ENCODE results near the gene FBLN2. TPM values are rescaled to one million over a fixed set of nuclear protein-coding genes. Genes with fewer than 3 reads are reported as not detected.

Gene FBLN2
- polyA plus RNA-seq, 2 of the 4 experiments (the other 2 are of a cell fraction), result 1.1 to 2.7 TPM

DNA sequence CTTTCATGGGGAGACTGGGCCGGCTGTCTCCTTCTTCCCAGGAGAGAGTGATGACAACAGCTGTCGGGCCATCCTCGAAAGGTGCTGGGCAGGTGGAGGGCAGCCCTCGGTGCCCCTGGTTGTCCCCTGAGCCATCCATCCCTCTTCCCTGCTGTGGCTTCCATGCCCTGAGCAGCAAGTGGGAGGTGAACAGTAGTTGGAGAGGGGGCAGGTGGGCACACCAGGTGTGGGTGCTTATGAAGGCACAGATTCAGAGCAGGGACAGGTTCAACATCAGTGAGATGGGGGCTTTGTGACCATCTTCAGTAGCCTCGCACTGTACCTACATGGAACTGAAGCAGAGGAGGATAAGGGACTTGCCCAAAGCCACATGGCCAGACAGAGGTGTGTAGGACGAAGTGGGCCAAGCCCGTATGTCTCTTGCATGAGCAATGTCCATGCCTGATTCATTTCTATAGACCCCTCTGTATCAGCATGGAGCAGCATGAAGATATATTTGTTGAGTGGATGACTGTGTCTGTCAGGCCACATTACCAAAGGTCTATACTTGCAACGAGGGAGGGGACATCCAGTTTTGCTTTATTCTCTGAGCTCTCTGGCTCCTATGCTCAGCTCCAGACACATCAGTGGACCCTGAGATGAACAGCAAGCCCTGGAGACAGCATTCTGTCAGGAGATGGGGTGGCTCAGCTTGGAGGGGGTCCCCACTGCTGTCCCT lies 107.8 kb downstream of the FBLN2 start:
- ATAC-seq (no peak), FAIRE-seq (no peak), DNase-seq (ENCODE audit: low read depth in 1 of 2, low spot score in 1 of 2) (no peak)
- H3K4me3 ChIP-seq, result no peak overlapping the region
- peaks cover 4% of the 10 kb centered on the region; the same call in 1 of the 3 replicates for H3K4me1 ChIP-seq
- ChIA-PET POLR2A (interaction anchor here (1.8 kb wide), 1 partner anchor 224 kb away, joined by 4 read pairs; no protein-coding TSS in a partner anchor), CTCF (interaction anchor here (0.5 to 36.5 kb wide), 33 partner anchors 7 to 1440 kb away, joined by 3 to 1096 read pairs (median 5); partner anchors contain the start of gene WNT7A)
- no peak overlapping the region for H3K27ac ChIP-seq
- TF ChIP-seq MYC (IDR thresholded peaks at IDR 0.05; ENCODE audit: borderline replicate concordance, low read length) (no peak), JUN (IDR thresholded peaks at IDR 0.05) (no peak), GATA3 (IDR thresholded peaks at IDR 0.05; ENCODE audit: borderline replicate concordance) (no peak), TFCP2L1 (CRISPR knock-in tag; IDR thresholded peaks at IDR 0.05) (no peak), KDM5A (IDR thresholded peaks at IDR 0.05) (no peak)
- H3K4me2 ChIP-seq, result no peak overlapping the region
- 64% methylated on average over 8 of the region's 8 CpGs for WGBS (ENCODE audit: missing lambda C conversion rate)
- H3K9me3 ChIP-seq, result no peaks in the 10 kb centered on the region

DNA sequence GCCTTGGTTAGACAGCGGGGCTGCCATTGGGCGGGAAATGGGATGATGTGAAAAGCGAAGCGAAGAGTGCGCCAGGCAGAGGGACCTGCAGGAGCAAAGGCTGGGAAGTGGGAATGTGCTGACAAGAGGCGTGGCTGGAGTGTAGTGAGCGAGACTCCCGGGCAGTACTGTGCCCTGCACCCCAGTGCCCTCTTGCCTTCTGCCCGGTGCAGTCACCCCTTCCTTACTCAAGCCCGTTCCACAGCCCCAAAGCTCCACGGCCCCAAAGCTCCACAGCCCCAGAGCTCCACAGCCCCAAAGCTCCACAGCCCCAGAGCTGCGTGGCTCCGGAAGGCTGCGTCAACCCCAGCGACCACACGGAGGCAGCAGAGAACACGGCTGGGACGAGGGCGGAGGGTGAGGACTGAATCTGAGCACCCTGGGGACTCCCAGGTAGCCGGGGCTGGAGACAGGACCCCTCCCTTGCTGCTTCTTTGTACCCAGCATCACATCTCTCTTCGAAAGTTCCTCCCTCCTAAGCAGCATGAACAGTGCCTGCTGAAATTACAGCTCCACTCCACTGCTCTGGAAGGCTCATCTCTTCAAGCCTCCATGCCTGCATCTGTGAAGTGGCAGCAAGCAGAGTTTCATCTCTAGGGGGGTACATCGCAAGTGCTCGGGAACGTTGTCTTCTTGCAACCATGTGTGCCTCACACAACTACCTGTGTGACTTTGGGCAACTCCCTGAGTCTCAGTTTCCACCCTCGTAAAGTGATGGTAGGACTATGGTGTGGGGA lies 108.9 kb downstream of the FBLN2 start:
- H3K27ac ChIP-seq, result no peak overlapping the region
- peak overlapping the region; percentile 72 for H3K4me2 ChIP-seq
- peak; percentile 45 to 95 for DNase-seq (ENCODE audit: low read depth in 1 of 2, low spot score in 1 of 2)
- POLR2A ChIA-PET, result interaction anchor here (1.8 kb wide), 1 partner anchor 223 kb away, joined by 4 read pairs; no protein-coding TSS in a partner anchor
- FAIRE-seq, result no peak
- CTCF ChIA-PET, result interaction anchor here (0.6 to 36.5 kb wide), 46 partner anchors 8 to 1441 kb away, joined by 3 to 1096 read pairs (median 4); partner anchors contain the start of gene WNT7A
- H3K9me3 ChIP-seq, result no peaks in the 10 kb centered on the region
- TF ChIP-seq, protein P1, sequence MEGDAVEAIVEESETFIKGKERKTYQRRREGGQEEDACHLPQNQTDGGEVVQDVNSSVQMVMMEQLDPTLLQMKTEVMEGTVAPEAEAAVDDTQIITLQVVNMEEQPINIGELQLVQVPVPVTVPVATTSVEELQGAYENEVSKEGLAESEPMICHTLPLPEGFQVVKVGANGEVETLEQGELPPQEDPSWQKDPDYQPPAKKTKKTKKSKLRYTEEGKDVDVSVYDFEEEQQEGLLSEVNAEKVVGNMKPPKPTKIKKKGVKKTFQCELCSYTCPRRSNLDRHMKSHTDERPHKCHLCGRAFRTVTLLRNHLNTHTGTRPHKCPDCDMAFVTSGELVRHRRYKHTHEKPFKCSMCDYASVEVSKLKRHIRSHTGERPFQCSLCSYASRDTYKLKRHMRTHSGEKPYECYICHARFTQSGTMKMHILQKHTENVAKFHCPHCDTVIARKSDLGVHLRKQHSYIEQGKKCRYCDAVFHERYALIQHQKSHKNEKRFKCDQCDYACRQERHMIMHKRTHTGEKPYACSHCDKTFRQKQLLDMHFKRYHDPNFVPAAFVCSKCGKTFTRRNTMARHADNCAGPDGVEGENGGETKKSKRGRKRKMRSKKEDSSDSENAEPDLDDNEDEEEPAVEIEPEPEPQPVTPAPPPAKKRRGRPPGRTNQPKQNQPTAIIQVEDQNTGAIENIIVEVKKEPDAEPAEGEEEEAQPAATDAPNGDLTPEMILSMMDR (IDR thresholded peaks at IDR 0.05), result peak; percentile 70
- peak; percentile 79 for TF ChIP-seq SMC3 (IDR thresholded peaks at IDR 0.05)
- no peak for TF ChIP-seq ZNF302 (CRISPR knock-in tag; IDR thresholded peaks at IDR 0.05)
- peak; percentile 79 to 87 for TF ChIP-seq RAD21 (conservative IDR thresholded peaks at IDR 0.05 in 1 of 2, IDR thresholded peaks at IDR 0.05 in 1 of 2)
- TF ChIP-seq BHLHE40 (IDR thresholded peaks at IDR 0.05; ENCODE audit: low read depth, low read length), result no peak
- TF ChIP-seq HOXA7 (CRISPR knock-in tag; IDR thresholded peaks at IDR 0.05), result no peak
- WGBS (ENCODE audit: missing lambda C conversion rate), result 6% methylated on average over 24 of the region's 25 CpGs
- peaks cover 4% of the 10 kb centered on the region; the same call in 1 of the 3 replicates for H3K4me1 ChIP-seq
- H3K4me3 ChIP-seq, result no peak overlapping the region
- peak; percentile 82 to 94 for ATAC-seq

DNA sequence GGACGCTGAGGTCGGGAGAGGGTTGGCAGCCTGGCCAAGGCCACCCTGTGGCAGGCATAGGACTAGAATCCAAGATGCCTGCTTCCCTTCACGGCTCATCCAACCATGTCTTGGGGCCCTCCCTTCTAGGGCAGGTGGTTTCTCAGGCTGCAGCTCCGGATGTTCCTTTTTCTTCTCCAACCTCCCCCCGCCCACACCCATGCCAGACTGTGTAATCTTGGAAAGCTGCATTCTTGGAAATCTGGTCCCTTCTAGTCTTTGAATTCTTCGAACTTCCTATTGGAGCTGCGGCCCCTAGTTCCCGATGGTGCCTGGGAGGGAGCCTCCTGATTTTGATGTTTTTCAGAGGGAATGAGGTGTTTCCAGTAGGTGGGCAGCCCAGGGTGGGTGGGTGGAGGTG lies 109.8 kb downstream of the FBLN2 start:
- 35% methylated on average over 8 of the region's 8 CpGs for WGBS (ENCODE audit: missing lambda C conversion rate)
- FAIRE-seq, result no peak
- POLR2A ChIA-PET, result interaction anchor here (1.8 kb wide), 1 partner anchor 222 kb away, joined by 4 read pairs; no protein-coding TSS in a partner anchor

More for the DNA sequence above, 109.8 kb downstream of the FBLN2 start:
- DNase-seq (ENCODE audit: low read depth in 1 of 2, low spot score in 1 of 2) (no peak), ATAC-seq (no peak)
- CTCF ChIA-PET, result interaction anchor here (0.7 to 36.5 kb wide), 22 partner anchors 9 to 268 kb away, joined by 3 to 1096 read pairs (median 6); partner anchors contain the start of gene WNT7A
- TF ChIP-seq FOSB (CRISPR knock-in tag; IDR thresholded peaks at IDR 0.05), result no peak
- TF ChIP-seq HOXB5 (CRISPR knock-in tag; IDR thresholded peaks at IDR 0.05), result no peak
- TF ChIP-seq PHF8 (IDR thresholded peaks at IDR 0.05; ENCODE audit: borderline replicate concordance, low read depth), result no peak
- TF ChIP-seq MAFK (IDR thresholded peaks at IDR 0.05; ENCODE audit: partially characterized antibody), result no peak
- TF ChIP-seq MAZ (IDR thresholded peaks at IDR 0.05; ENCODE audit: borderline replicate concordance, low read depth, low read length), result no peak
- TF ChIP-seq RARB (CRISPR knock-in tag; IDR thresholded peaks at IDR 0.05), result no peak
- TF ChIP-seq, protein P2, sequence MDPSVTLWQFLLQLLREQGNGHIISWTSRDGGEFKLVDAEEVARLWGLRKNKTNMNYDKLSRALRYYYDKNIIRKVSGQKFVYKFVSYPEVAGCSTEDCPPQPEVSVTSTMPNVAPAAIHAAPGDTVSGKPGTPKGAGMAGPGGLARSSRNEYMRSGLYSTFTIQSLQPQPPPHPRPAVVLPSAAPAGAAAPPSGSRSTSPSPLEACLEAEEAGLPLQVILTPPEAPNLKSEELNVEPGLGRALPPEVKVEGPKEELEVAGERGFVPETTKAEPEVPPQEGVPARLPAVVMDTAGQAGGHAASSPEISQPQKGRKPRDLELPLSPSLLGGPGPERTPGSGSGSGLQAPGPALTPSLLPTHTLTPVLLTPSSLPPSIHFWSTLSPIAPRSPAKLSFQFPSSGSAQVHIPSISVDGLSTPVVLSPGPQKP (IDR thresholded peaks at IDR 0.05; ENCODE audit: low read depth, low read length), result no peak
- TF ChIP-seq TFCP2L1 (CRISPR knock-in tag; IDR thresholded peaks at IDR 0.05), result no peak
- no peak for TF ChIP-seq KDM5A (IDR thresholded peaks at IDR 0.05)
- TF ChIP-seq NPAS2 (CRISPR knock-in tag; IDR thresholded peaks at IDR 0.05; ENCODE audit: borderline replicate concordance), result no peak
- no peak for TF ChIP-seq CHD4 (IDR thresholded peaks at IDR 0.05; ENCODE audit: borderline replicate concordance)
- TF ChIP-seq RCOR1 (IDR thresholded peaks at IDR 0.05; ENCODE audit: low read depth, low read length), result no peak
- TF ChIP-seq KDM1A (IDR thresholded peaks at IDR 0.05; ENCODE audit: low read depth), result no peak
- TF ChIP-seq, protein P3, sequence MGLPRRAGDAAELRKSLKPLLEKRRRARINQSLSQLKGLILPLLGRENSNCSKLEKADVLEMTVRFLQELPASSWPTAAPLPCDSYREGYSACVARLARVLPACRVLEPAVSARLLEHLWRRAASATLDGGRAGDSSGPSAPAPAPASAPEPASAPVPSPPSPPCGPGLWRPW (IDR thresholded peaks at IDR 0.05), result no peak
- no peak for TF ChIP-seq JUN (IDR thresholded peaks at IDR 0.05)
- TF ChIP-seq ESRRA (IDR thresholded peaks at IDR 0.05; ENCODE audit: borderline replicate concordance, low read length), result no peak
- no peak for TF ChIP-seq ZFP36 (IDR thresholded peaks at IDR 0.05; ENCODE audit: borderline replicate concordance, partially characterized antibody)
- no peak for TF ChIP-seq ZC3H11A (IDR thresholded peaks at IDR 0.05)
- TF ChIP-seq TP53 (CRISPR knock-in tag; IDR thresholded peaks at IDR 0.05), result no peak
- H3K4me2 ChIP-seq, result no peak overlapping the region
- no peaks in the 10 kb centered on the region for H3K9me3 ChIP-seq
- peaks cover 4% of the 10 kb centered on the region; the same call in 1 of the 3 replicates for H3K4me1 ChIP-seq
- no peak overlapping the region for H3K27ac ChIP-seq
- H3K4me3 ChIP-seq, result no peak overlapping the region

Data from A549 (cell line).